ENCODE results near the gene RNF207. TPM values are rescaled to one million over a fixed set of nuclear protein-coding genes. Genes with fewer than 3 reads are reported as not detected.
A peak's percentile ranks its signal among the peaks of the same experiment; 100 is the strongest.

Gene RNF207
- total RNA-seq, 1 donor from 2014 or later = 83.3 TPM

GRCh38 chr1:6180707-6181311 is 25.1 kb upstream of the RNF207 start:
- intact Hi-C loops (cut with micrococcal nuclease) = loop anchor here (10.0 kb wide), 1 partner anchor 126 kb away; no protein-coding TSS in a partner anchor
- no peak overlapping the region for H3K27ac ChIP-seq (replicated peaks)
- no peaks in the 10 kb centered on the region for H3K9me3 ChIP-seq (replicated peaks)
- no peak for DNase-seq
- peaks cover 27% of the 10 kb centered on the region for H3K4me1 ChIP-seq
- peaks cover 7% of the 10 kb centered on the region for H3K36me3 ChIP-seq
- H3K27me3 ChIP-seq (ENCODE audit: low read depth) = peaks cover 55% of the 10 kb centered on the region
- TF ChIP-seq CTCF (IDR thresholded peaks at IDR 0.05; ENCODE audit: borderline replicate concordance) = no peak
- peak overlapping the region; percentile 55 for H3K4me3 ChIP-seq

- Histone ChIP-seq H3K27ac (replicated peaks) (no peak overlapping the region), H3K4me1 (peaks cover 27% of the 10 kb centered on the region), H3K27me3 (ENCODE audit: low read depth) (peaks cover 49% of the 10 kb centered on the region), H3K4me3 (no peak overlapping the region), H3K36me3 (peaks cover 10% of the 10 kb centered on the region), H3K9me3 (replicated peaks) (no peaks in the 10 kb centered on the region)
- intact Hi-C loops (cut with micrococcal nuclease) = loop anchor here (10.0 kb wide), 1 partner anchor 127 kb away; no protein-coding TSS in a partner anchor
- no peak for DNase-seq
- no peak for TF ChIP-seq CTCF (IDR thresholded peaks at IDR 0.05; ENCODE audit: borderline replicate concordance)
Measured at GRCh38 chr1:6181347-6181770, 24.6 kb upstream of the RNF207 start.

- Histone ChIP-seq H3K4me3 (no peak overlapping the region), H3K9me3 (replicated peaks) (no peaks in the 10 kb centered on the region), H3K36me3 (peaks cover 29% of the 10 kb centered on the region), H3K27me3 (ENCODE audit: low read depth) (peaks cover 27% of the 10 kb centered on the region), H3K4me1 (peaks cover 27% of the 10 kb centered on the region), H3K27ac (replicated peaks) (no peak overlapping the region)
- DNase-seq = no peak
- TF ChIP-seq CTCF (IDR thresholded peaks at IDR 0.05; ENCODE audit: borderline replicate concordance) = no peak
- intact Hi-C loops (cut with micrococcal nuclease) = loop anchor here (10.0 kb wide), 1 partner anchor 129 kb away; no protein-coding TSS in a partner anchor
Measured at GRCh38 chr1:6183520-6183989, 22.4 kb upstream of the RNF207 start.

GRCh38 chr1:6184083-6184783 is 21.7 kb upstream of the RNF207 start:
- Histone ChIP-seq H3K36me3 (peaks cover 36% of the 10 kb centered on the region), H3K4me1 (peaks cover 20% of the 10 kb centered on the region), H3K27me3 (ENCODE audit: low read depth) (peaks cover 21% of the 10 kb centered on the region), H3K27ac (replicated peaks) (no peak overlapping the region), H3K4me3 (no peak overlapping the region), H3K9me3 (replicated peaks) (no peaks in the 10 kb centered on the region)
- no peak for TF ChIP-seq CTCF (IDR thresholded peaks at IDR 0.05; ENCODE audit: borderline replicate concordance)
- DNase-seq = no peak
- intact Hi-C loops (cut with micrococcal nuclease) = loop anchor here (10.0 kb wide), 1 partner anchor 129 kb away; no protein-coding TSS in a partner anchor

- Histone ChIP-seq H3K36me3 (peaks cover 45% of the 10 kb centered on the region), H3K4me3 (no peak overlapping the region), H3K27me3 (ENCODE audit: low read depth) (peaks cover 13% of the 10 kb centered on the region), H3K4me1 (peaks cover 13% of the 10 kb centered on the region), H3K27ac (replicated peaks) (no peak overlapping the region), H3K9me3 (replicated peaks) (no peaks in the 10 kb centered on the region)
- no peak for DNase-seq
- no peak for TF ChIP-seq CTCF (IDR thresholded peaks at IDR 0.05; ENCODE audit: borderline replicate concordance)
- intact Hi-C loops (cut with micrococcal nuclease) = loop anchor here (10.0 kb wide), 1 partner anchor 130 kb away; no protein-coding TSS in a partner anchor
Measured at GRCh38 chr1:6185151-6185550, 20.8 kb upstream of the RNF207 start.

Measured in left ventricle myocardium inferior (tissue), 1 donor.